SU-DHL-6 (cell line): Measurements from ENCODE around the gene SLC23A2.

Experiments used
- CTCF ChIP-seq: fragments of 200-600 bp; sonication (generic); IDR thresholded peaks from one replicate; pipeline ENCODE4 v1.5.1; 2017; ENCODE audit warnings: antibody characterized with exemption, mild to moderate bottlenecking, low read length, moderate library complexity; ENCODE audit not compliant: insufficient read depth, poor library complexity, severe bottlenecking
- EZH2phosphoT487 ChIP-seq: fragments of 200-600 bp; sonication (generic), shearing (Covaris generic); conservative IDR thresholded peaks from 2 replicates; pipeline ENCODE4 v1.6.1; 2018; ENCODE audit warnings: mild to moderate bottlenecking, antibody characterized with exemption, low read length, moderate library complexity, mixed read lengths

DNA sequence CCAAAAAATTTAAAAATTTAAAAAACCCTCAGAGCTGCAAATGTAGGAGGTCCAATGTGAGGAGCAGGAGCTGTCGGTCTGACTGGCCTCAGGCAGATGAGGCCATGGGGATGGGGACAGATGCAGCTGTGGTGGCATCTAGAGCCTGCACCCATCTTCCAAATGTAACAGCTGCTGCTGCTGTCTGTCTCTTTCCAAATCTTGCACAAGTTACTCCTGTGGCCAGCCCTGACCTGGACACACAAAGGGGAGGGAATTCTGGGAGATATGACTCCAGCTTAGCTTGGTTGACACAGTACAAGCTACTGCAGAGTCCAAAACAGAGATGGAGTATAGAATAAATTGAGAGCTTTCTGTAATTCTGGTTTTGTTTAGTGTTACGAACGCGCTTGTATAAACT is 164.4 kb downstream of the SLC23A2 start:
- TF ChIP-seq EZH2phosphoT487 (no peak), CTCF (no peak)
